Left lung (tissue), 10 donors: ENCODE measurements around the gene TFB2M. TPM values are rescaled to one million over a fixed set of nuclear protein-coding genes. Genes with fewer than 3 reads are reported as not detected.

ENCODE experiments used
- ATAC-seq: fragments of 200-7000 bp; cut with Tn5 transposase; one replicate; pipeline ENCODE4 v1.9.1; 2020; ENCODE audit warnings: moderate library complexity
- DNase-seq, 4 donors: peaks; one replicate each; pipeline ENCODE4 v3.0.0-alpha.2; 2013 to 2020
- H3K27ac ChIP-seq, 2 donors: fragments of 200-600 bp; sonication (generic) in 1 of 2; one replicate each; pipeline versions ENCODE4 v1.5.0 to v1.8.0; 2020 to 2021
- H3K27me3 ChIP-seq, 2 donors: fragments of 200-600 bp; sonication (generic) in 1 of 2; one replicate each; pipeline versions ENCODE4 v1.5.0 to v1.8.0; 2020 to 2021
- H3K36me3 ChIP-seq, 2 donors: fragments of 200-600 bp; sonication (generic) in 1 of 2; one replicate each; pipeline versions ENCODE4 v1.5.0 to v1.8.0; 2020 to 2021
- H3K4me1 ChIP-seq, 2 donors: fragments of 200-600 bp; one replicate each; pipeline ENCODE4 v1.8.0; 2021
- H3K4me3 ChIP-seq, 2 donors: fragments of 200-600 bp; sonication (generic) in 1 of 2; one replicate each; pipeline versions ENCODE4 v1.5.0 to v1.8.0; 2020 to 2021; ENCODE audit warnings: mild to moderate bottlenecking in 1 of 2
- H3K9me3 ChIP-seq, 2 donors: fragments of 200-600 bp; sonication (generic) in 1 of 2; one replicate each; pipeline versions ENCODE4 v1.5.0 to v1.8.0; 2020 to 2021
- CTCF ChIP-seq, 2 donors: fragments of 200-600 bp; sonication (generic) in 1 of 2; IDR thresholded peaks; one replicate each; pipeline versions ENCODE4 v1.5.0 to v1.8.0; 2021; ENCODE audit warnings: antibody characterized with exemption in 2 of 2
- intact Hi-C, 2 donors: fragments of 100-400 bp; cut with DNase I; formaldehyde crosslinking; loops; one replicate each; pipeline versions ENCODE4 v1.11.2 to v1.14.2; 2022
- polyA plus RNA-seq, 6 donors: library from polyadenylated mRNA; unstranded; fragments of 120-200 nt; gene quantifications; one replicate each; pipeline ENCODE4 v1.2.1, GENCODE V29; 2013; ENCODE audit not compliant: insufficient read length in 6 of 6
- total RNA-seq, 2 donors: library from RNA; stranded (reverse); fragmentation: NEBNext Ultra II Directional; extraction: Animal tissue kit (Norgen Biotek cat#: 25700); gene quantifications; one replicate each; pipeline ENCODE4 v1.2.1, GENCODE V29; 2021
- donor health status: DM: no; HTN: yes; CAD: no.
- donor health status: DM: no; HTN: no; CAD: no.

The TFB2M gene
- total and polyA plus RNA-seq, 8 donors = 8.8 to 17.5 (median 16.6) TPM

GRCh38 chr1:246517391-246517790, 48.7 kb downstream of the TFB2M start:
- Histone ChIP-seq H3K27me3 (no peaks in the 10 kb centered on the region), H3K4me3 (no peak overlapping the region), H3K27ac (no peak overlapping the region), H3K36me3 (no peaks in the 10 kb centered on the region), H3K4me1 (no peaks in the 10 kb centered on the region), H3K9me3 (peaks cover 0 to 71% of the 10 kb centered on the region in 2 donors)
- ATAC-seq (no peak), DNase-seq (no peak)
- no peak for TF ChIP-seq CTCF (IDR thresholded peaks at IDR 0.05)
- intact Hi-C loops = no loop called here

- H3K4me3 ChIP-seq = no peak overlapping the region
- no peaks in the 10 kb centered on the region for H3K4me1 ChIP-seq
- intact Hi-C loops = no loop called here
- DNase-seq = no peak
- ATAC-seq = no peak
- H3K27ac ChIP-seq = no peak overlapping the region
- H3K27me3 ChIP-seq = no peaks in the 10 kb centered on the region
- H3K9me3 ChIP-seq = peaks cover 0 to 71% of the 10 kb centered on the region in 2 donors
- no peak for TF ChIP-seq CTCF (IDR thresholded peaks at IDR 0.05)
- no peaks in the 10 kb centered on the region for H3K36me3 ChIP-seq
Observed at GRCh38 chr1:246516126-246516525, 49.9 kb downstream of the TFB2M start.

- Histone ChIP-seq H3K36me3 (no peaks in the 10 kb centered on the region), H3K27ac (no peak overlapping the region), H3K9me3 (peaks cover 0 to 71% of the 10 kb centered on the region in 2 donors), H3K27me3 (no peaks in the 10 kb centered on the region), H3K4me3 (no peak overlapping the region), H3K4me1 (no peaks in the 10 kb centered on the region)
- ATAC-seq (no peak), DNase-seq (no peak)
- intact Hi-C loops = no loop called here
- TF ChIP-seq CTCF (IDR thresholded peaks at IDR 0.05) = no peak
Observed at GRCh38 chr1:246515390-246516005, 50.6 kb downstream of the TFB2M start.

GRCh38 chr1:246513619-246514343, 52.3 kb downstream of the TFB2M start:
- Histone ChIP-seq H3K27me3 (no peaks in the 10 kb centered on the region), H3K36me3 (no peaks in the 10 kb centered on the region), H3K9me3 (peaks cover 0 to 65% of the 10 kb centered on the region in 2 donors), H3K27ac (no peak overlapping the region), H3K4me1 (no peaks in the 10 kb centered on the region), H3K4me3 (no peak overlapping the region)
- TF ChIP-seq CTCF (IDR thresholded peaks at IDR 0.05) = no peak
- ATAC-seq (no peak), DNase-seq (peak in 1 of 4 donors; percentile 52)
- intact Hi-C loops = no loop called here

GRCh38 chr1:246513041-246513440, 53.0 kb downstream of the TFB2M start:
- no peak overlapping the region for H3K4me3 ChIP-seq
- intact Hi-C loops = no loop called here
- no peaks in the 10 kb centered on the region for H3K27me3 ChIP-seq
- TF ChIP-seq CTCF (IDR thresholded peaks at IDR 0.05) = no peak
- peaks cover 0 to 57% of the 10 kb centered on the region in 2 donors for H3K9me3 ChIP-seq
- ATAC-seq (no peak), DNase-seq (peak in 1 of 4 donors; percentile 57)
- no peaks in the 10 kb centered on the region for H3K4me1 ChIP-seq
- H3K36me3 ChIP-seq = no peaks in the 10 kb centered on the region
- no peak overlapping the region for H3K27ac ChIP-seq
